Neural progenitor cell (in vitro differentiated cells): ENCODE measurements around the gene SLC35E4.

Experiments
- EZH2 ChIP-seq: fragments of 200-600 bp; sonication (generic); IDR thresholded peaks from 2 replicates; pipeline ENCODE4 v1.6.1; 2017; ENCODE audit warnings: antibody characterized with exemption, mild to moderate bottlenecking, moderate library complexity
- TF ChIP-seq, protein P1 (sequence below): fragments of 200-600 bp; sonication (generic); IDR thresholded peaks from 2 replicates; pipeline ENCODE4 v1.5.1; 2017; ENCODE audit warnings: antibody characterized with exemption, mild to moderate bottlenecking

GRCh38 chr22:30695871-30696655 lies 60.5 kb downstream of the SLC35E4 start:
- TF ChIP-seq, protein P1, sequence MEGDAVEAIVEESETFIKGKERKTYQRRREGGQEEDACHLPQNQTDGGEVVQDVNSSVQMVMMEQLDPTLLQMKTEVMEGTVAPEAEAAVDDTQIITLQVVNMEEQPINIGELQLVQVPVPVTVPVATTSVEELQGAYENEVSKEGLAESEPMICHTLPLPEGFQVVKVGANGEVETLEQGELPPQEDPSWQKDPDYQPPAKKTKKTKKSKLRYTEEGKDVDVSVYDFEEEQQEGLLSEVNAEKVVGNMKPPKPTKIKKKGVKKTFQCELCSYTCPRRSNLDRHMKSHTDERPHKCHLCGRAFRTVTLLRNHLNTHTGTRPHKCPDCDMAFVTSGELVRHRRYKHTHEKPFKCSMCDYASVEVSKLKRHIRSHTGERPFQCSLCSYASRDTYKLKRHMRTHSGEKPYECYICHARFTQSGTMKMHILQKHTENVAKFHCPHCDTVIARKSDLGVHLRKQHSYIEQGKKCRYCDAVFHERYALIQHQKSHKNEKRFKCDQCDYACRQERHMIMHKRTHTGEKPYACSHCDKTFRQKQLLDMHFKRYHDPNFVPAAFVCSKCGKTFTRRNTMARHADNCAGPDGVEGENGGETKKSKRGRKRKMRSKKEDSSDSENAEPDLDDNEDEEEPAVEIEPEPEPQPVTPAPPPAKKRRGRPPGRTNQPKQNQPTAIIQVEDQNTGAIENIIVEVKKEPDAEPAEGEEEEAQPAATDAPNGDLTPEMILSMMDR = no peak
- TF ChIP-seq EZH2 = no peak
